HG03432 (cell line): ENCODE data around the gene RALGAPA1.
"Not testable (repeated sequence)": the region's sequence is repeated elsewhere in the genome, so short reads cannot be mapped to it uniquely, and the experiment has no call there.

Experiments used
- ATAC-seq: cut with Tn5 transposase; IDR thresholded peaks from one replicate; pipeline ENCODE4 v1.9.1; 2021; ENCODE audit warnings: mild to moderate bottlenecking, moderate library complexity; ENCODE audit not compliant: unreplicated experiment

Gene RALGAPA1

DNA sequence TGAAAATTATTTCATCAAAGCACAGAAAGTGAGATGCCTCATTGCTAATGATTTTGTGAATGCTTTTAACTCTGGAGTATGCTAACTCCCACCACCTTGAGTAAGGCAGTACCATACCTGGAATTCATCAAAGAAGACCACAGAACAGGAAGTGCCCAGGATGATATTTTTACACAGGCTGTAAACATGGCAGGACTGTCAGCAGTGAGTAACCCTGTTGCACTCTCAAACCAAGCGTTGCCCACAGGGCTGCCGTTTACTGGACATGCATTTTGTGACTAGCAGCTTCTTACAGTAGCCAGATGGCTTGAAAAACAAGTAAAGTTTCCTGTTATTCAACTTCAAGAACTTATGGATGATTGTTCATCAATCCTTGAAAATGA, 42.4 kb downstream of the RALGAPA1 start:
- no peak for ATAC-seq

- no peak for ATAC-seq
Measured at GRCh38 chr14:35766036-35766699, 42.9 kb downstream of the RALGAPA1 start.

DNA sequence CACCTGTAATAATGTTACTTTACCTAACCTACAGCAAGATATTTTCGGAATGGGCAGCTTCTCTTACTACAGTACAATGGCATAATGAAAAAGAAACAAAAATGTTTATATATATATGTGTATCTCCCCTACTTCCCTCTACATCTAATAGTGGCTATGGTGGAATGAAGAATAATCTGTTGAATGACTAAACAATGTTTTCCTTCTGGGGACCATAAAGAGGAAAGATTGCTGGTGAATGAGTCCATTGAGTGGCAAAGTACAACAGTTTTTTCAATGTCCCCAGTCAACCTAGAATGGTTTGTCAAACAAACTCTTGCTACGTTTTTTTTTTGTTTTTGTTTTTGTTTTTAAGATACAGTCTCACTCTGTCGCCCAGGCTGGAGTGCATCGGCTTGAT, 47.2 kb downstream of the RALGAPA1 start:
- no peak for ATAC-seq

DNA sequence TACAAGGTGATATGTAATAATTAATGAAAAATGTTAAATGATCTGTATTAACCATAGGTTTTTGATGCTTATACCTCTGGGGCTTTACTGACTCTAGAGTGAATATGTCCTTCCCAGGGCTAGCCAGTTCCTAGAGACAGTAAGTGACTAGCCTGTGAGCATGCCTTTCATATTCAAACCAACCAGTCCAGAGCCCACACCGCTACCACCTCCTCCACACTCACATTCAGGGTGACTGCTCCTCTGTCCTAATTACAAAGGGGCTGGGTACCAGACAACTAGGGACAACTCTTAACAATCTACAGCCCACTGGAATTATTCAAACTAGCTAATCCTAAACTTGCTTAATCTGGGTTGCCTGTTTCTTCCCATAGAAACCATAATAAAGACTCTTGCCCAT, 49.0 kb downstream of the RALGAPA1 start:
- ATAC-seq: no peak

DNA sequence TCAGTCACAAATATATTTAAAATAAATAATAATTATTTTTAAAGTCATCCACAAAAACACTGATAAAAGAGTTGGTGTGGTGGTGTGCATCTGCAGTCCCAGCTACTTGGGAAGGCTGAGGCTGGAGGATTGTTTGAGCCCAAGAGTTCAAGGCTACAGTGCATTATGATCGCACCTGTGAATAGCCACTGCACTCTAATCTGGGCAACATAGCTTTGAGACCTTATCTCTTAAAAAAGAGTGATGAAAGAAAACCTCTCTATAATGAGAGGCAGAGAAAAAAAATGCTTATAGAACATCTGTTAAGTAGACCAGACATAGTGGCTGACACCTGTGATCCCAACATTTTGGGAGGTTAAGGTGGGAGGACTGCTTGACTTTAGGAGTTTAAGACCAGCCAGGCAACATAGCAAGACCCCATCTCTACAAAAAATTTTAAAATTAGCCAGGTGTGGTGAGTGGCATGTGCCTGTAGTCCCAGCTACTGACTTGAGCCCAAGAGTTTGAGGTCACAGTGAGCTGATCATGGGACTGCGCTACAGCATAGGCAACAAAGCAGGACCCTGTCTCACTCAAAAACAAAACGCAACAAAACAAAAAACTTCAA, 50.5 kb downstream of the RALGAPA1 start:
- no peak for ATAC-seq

DNA sequence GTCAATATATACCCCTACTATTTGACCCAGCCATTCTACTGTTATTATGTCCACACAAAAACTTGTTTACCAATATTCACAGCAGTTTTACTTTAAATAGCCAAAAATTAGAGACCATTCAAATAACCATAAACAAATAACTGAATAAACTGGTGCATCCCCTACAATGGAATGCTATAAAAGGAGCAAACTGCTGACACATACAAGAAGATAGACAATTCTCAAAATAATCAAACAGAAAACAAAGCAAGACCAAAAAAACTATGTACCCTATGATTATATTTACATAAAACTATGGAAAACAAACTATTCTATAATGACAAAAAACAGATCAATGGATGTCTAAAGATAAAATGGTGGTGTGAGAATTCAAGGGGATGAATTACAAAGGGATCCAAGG, 54.4 kb downstream of the RALGAPA1 start:
- no peak for ATAC-seq

GRCh38 chr14:35752380-35752779, 56.7 kb downstream of the RALGAPA1 start:
- ATAC-seq: no peak

DNA sequence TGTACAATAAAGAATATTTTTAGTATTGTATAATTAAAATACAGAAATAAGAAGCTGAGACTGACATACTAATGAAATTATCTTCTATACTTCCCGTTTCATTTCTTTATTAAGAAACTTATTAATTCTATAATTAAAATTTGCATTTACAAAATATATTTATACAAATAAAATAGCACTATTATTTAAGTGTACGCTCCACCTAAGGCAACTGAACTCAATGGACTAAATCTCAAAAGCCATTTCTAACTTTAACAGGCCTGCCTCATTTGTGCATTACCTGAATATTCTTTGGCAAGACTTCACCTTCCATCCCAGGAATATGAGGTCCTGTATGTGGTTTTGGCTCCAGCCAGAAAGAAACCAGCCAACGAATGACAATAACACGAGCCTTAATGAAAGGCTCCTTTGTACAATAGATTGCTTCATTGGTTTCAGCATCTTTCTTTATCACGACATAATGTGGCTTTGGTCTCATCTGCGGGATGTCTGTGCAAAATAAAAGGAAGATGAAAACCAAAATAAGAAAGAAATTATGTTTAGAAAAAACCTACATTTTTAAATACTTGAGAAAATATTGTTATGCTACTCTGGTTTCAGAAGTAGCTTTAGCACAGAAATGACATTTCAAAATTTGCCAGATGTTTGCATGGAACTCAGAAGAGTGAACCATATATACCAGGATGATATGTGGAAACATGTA, 58.7 kb downstream of the RALGAPA1 start:
- ATAC-seq: no peak

DNA sequence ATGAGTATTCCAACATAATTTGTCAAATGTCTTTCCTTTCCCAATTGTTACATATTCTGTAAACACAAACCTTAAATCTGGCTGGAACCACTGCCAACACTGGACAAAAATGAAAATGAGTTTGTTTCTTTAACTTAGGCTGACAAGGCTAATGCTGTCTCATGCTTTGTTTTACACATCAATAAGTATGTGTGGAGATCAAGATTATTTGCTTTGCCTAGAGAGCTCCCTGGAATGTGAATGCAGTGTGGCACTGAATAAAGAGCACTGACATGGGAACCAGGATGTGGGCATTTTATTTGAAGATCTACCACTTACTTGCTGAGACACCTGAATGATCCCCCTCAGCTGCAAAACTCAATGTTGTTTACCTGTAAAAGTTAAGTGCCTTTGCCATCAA, 61.7 kb downstream of the RALGAPA1 start:
- ATAC-seq: no peak

- no peak for ATAC-seq
Measured at GRCh38 chr14:35742442-35742841, 66.7 kb downstream of the RALGAPA1 start.

GRCh38 chr14:35742032-35742371, 67.1 kb downstream of the RALGAPA1 start:
- no peak for ATAC-seq

DNA sequence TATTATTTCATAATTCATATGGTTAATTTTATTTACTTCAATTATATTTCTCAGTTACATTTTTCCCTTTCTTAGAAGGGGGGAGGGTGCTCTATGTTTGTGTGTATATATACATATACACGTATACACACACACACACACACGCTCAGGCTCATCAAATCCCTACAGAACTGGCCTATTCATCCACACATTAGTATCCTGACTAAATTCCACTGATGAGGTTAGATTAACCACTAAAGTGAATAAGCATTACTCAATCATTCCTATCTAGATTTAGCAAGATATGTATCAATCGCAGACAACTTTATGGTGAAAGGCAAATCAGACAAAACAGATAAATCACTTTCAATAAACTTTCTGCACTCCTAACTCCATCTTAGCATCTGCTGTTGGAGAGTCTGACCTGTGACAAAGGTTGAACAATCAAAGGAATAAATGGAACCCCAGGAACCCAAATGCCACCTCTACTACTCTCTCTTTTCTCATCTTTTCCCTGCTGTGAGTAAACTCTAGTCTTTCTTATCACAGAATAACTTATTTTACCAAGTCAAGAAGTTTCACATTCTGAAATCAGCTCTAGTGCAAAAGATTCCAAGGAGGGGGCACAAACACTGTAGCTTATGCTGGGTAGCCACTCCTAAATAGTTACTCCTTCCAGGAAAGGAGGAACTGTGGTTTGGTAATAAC, 67.6 kb downstream of the RALGAPA1 start:
- no peak for ATAC-seq

GRCh38 chr14:35740215-35740614, 68.9 kb downstream of the RALGAPA1 start:
- no peak for ATAC-seq

GRCh38 chr14:35735163-35735562, 73.9 kb downstream of the RALGAPA1 start:
- not testable (repeated sequence) for ATAC-seq

DNA sequence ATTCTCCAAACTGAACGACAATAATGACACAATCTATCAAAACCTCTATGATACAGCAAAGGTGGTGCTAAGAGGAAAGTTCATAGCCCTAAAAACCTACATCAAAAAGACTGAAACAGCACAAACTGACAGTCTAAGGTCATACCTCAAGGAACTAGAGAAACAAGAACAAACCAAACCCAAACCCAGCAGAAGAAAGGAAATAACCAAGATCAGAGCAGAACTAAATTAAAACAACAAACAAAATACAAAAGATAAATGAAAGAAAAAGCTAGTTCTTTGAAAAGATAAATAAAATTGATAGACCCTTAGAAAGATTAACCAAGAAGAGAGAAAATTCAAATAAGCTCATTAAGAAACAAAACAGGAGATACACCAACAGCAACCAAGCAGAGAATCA, 75.6 kb downstream of the RALGAPA1 start:
- ATAC-seq: not testable (repeated sequence)

GRCh38 chr14:35730871-35731270, 78.2 kb downstream of the RALGAPA1 start:
- no peak for ATAC-seq

DNA sequence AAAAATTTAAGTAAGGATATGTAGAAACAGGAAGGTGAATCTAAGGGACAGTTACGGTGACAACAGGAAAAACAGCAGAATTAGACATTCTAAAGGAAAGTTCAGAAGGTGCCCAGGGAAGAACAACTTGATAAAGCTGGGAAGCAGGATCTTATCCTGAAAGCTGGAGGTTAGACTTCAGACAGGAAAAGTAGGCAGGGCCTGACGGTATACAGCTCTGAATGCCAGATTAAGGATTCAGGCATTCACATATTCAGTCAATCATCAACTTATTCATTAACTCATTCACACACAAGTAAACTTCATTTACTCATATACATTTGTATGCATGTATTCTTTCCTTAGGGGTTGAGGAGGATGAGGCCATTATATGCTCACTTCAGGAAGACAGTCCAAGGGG, 81.3 kb downstream of the RALGAPA1 start:
- ATAC-seq: no peak

- no peak for ATAC-seq
Measured at GRCh38 chr14:35725930-35726329, 83.2 kb downstream of the RALGAPA1 start.

DNA sequence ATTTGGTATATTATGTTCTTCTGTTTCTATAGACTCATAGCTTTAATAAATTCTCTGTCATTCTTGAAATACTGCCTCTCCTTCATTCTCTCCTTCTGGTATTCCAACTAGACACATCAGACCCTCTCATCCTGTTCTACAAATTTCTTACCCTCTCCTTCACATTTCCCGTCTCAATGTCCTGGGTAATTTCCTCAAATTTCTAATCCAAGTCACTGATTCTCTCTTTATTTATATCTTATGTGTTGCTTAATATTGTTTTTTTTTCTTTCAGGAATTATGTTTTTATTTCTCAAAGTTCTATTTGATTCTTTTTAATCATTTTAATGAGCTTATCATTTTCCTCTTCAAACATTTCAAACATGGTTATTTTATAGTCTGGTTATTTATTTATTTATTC, 94.0 kb downstream of the RALGAPA1 start:
- ATAC-seq: no peak

- no peak for ATAC-seq
Measured at GRCh38 chr14:35712466-35712865, 96.6 kb downstream of the RALGAPA1 start.

DNA sequence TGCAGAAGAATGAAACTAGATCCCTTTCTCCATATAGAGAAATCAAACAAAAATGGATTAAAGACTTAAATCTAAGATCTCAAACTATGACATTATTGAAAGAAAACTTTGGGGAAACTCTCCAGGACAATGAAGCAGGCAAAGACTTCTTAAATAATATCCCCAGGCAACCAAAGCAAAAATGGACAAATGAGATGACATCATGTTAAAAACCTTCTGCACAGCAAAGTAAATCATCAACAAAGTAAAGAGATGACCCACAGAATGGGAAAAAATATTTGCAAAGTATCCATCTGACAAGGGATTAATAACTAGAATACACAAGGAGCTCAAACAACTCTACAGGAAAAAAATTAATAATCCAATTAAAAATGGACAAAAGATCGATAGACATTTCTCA, 101.0 kb downstream of the RALGAPA1 start:
- no peak for ATAC-seq

DNA sequence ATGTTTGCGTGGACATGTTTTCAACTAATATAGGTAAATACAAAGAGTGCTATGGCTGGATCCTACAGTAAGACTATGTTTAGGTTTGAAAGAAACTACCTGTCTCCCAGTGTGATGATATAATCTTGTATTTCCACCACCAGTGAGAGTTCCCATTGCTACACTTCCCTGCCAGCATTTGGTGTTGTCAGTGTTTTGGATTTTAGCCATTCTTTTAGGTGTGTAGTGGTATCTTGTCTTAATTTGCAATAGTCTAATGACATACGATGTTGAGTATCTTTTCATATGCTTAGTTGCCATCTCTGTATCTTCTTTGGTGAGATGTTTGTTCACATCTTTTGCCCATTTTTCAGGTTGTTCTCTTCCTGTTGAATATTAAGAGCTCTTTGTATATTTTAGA, 103.5 kb downstream of the RALGAPA1 start:
- no peak for ATAC-seq
